ENCODE measurements around the gene GABRG3. TPM values are rescaled to one million over a fixed set of nuclear protein-coding genes. Genes with fewer than 3 reads are reported as not detected.

GABRG3 gene
- total RNA-seq, 1 experiment from 2014 or later: 0.15 TPM

- no peaks in the 10 kb centered on the region for H3K4me1 ChIP-seq (ENCODE audit: insufficient read depth, low read length)
- no peak overlapping the region for H2BK5ac ChIP-seq (ENCODE audit: insufficient read length, low read length)
- no peak overlapping the region for H3T11ph ChIP-seq (ENCODE audit: low read length)
- no peak overlapping the region for H3K4ac ChIP-seq (ENCODE audit: low read depth, low read length)
- H3K27me3 ChIP-seq (ENCODE audit: insufficient read depth, low read length): no peaks in the 10 kb centered on the region
- H2AFZ ChIP-seq (ENCODE audit: low read length): no peak overlapping the region
- no peak overlapping the region for H3K4me2 ChIP-seq (ENCODE audit: insufficient read depth, insufficient read length, low read length)
- DNase-seq: no peak
- no peak for TF ChIP-seq CTCF (conservative IDR thresholded peaks at IDR 0.05)
- no peak overlapping the region for H4K91ac ChIP-seq (ENCODE audit: insufficient read length, low read depth, low read length)
- H3K56ac ChIP-seq (ENCODE audit: insufficient read length, low read depth, low read length): no peak overlapping the region
- H2BK120ac ChIP-seq (ENCODE audit: low read depth, low read length, poor library complexity, severe bottlenecking): no peak overlapping the region
- H3K36me3 Mint-ChIP-seq (ENCODE audit: insufficient read depth in 1 of 3, low read depth in 3 of 3): no peaks in the 10 kb centered on the region
- no peak overlapping the region for H3K9ac ChIP-seq (ENCODE audit: extremely low read depth, insufficient read length, low read length)
- no peaks in the 10 kb centered on the region for H3K23me2 ChIP-seq (ENCODE audit: insufficient read length, low read depth, low read length, poor library complexity, severe bottlenecking)
- no peak overlapping the region for H2BK15ac ChIP-seq (ENCODE audit: low read depth, low read length)
- peaks cover 0 to 3% of the 10 kb centered on the region in 2 experiments; a peak in 1 of 5 replicates for H3K9me3 Mint-ChIP-seq
- no peak overlapping the region for H3K14ac ChIP-seq (ENCODE audit: insufficient read depth, low read length)
- no peak overlapping the region for H3K4me3 Mint-ChIP-seq
- no peak overlapping the region for H2AK5ac ChIP-seq (ENCODE audit: insufficient read length, low read length)
- H2BK12ac ChIP-seq (ENCODE audit: insufficient read length, low read depth, low read length): no peak overlapping the region
- H4K20me1 ChIP-seq (ENCODE audit: control insufficient read depth, insufficient read depth, insufficient read length): no peaks in the 10 kb centered on the region
- H3K4me1 Mint-ChIP-seq: no peaks in the 10 kb centered on the region
- H3K23ac ChIP-seq (ENCODE audit: insufficient read length, low read depth, low read length): no peak overlapping the region
- peaks cover 2% of the 10 kb centered on the region; the same call in 1 of the 2 replicates for H3K27me3 Mint-ChIP-seq (ENCODE audit: low read depth)
- no peak overlapping the region for H4K5ac ChIP-seq (ENCODE audit: insufficient read length, low read depth, low read length)
- H3K27ac Mint-ChIP-seq: no peak overlapping the region
- H3K27ac ChIP-seq (ENCODE audit: insufficient read length, low read depth, low read length): no peak overlapping the region
- H3K79me1 ChIP-seq (ENCODE audit: insufficient read depth, low read depth, low read length, poor library complexity, severe bottlenecking): no peaks in the 10 kb centered on the region
- H4K8ac ChIP-seq (replicated peaks; ENCODE audit: insufficient read length, low read depth, low read length): no peak overlapping the region
- no peaks in the 10 kb centered on the region for H3K9me3 ChIP-seq (ENCODE audit: control insufficient read depth, low read depth, low read length)
- no peaks in the 10 kb centered on the region for H3K79me2 ChIP-seq (ENCODE audit: insufficient read depth, low read length)
- H3K18ac ChIP-seq (ENCODE audit: insufficient read length, low read depth, low read length): no peak overlapping the region
- WGBS (ENCODE audit: extremely low coverage, insufficient read length, low lambda C conversion rate): no CpG with 5 or more reads among the region's 2 CpGs
- H2BK20ac ChIP-seq (ENCODE audit: low read depth, low read length, poor library complexity, severe bottlenecking): no peak overlapping the region
Observed at GRCh38 chr15:27241943-27242342, 271.0 kb downstream of the GABRG3 start.
